MCF 10A (cell line): Measurements from ENCODE around the gene MYO10. TPM values are rescaled to one million over a fixed set of nuclear protein-coding genes. Genes with fewer than 3 reads are reported as not detected.

Experiments used
- BruUV-seq: library from RNA; stranded (reverse); fragments of 400-500 nt; replicated peaks from 2 replicates; lab custom pipeline; 2021; lab: Mats Ljungman, UMichigan
- CTCF ChIA-PET: fragments of 300-600 bp; sonication (Branson Sonifier 250); formaldehyde crosslinking; extraction: SDS; loops from one replicate; lab custom pipeline; 2021; ENCODE audit warnings: antibody characterized with exemption, inconsistent platforms; lab: Yijun Ruan, JAX
- POLR2A ChIA-PET: fragments of 300-600, 350-650 bp; sonication (Branson Sonifier 250); formaldehyde crosslinking; extraction: SDS; loops from one replicate; lab custom pipeline; 2020; ENCODE audit warnings: antibody characterized with exemption, inconsistent platforms; lab: Yijun Ruan, JAX
- DNase-seq: peaks from one replicate; pipeline ENCODE4 v3.0.0-alpha.2; 2018; ENCODE audit not compliant: unreplicated experiment
- H3K27ac Mint-ChIP-seq: one replicate; pipeline ENCODE4 v1.8.0; 2022; ENCODE audit warnings: mild to moderate bottlenecking, low read depth, mixed read lengths; ENCODE audit not compliant: unreplicated experiment
- H3K27me3 Mint-ChIP-seq: one replicate; pipeline ENCODE4 v1.8.0; 2022; ENCODE audit warnings: mixed read lengths; ENCODE audit not compliant: insufficient read depth, unreplicated experiment
- H3K36me3 Mint-ChIP-seq: one replicate; pipeline ENCODE4 v1.8.0; 2022; ENCODE audit warnings: mild to moderate bottlenecking, moderate library complexity, mixed read lengths; ENCODE audit not compliant: insufficient read depth, unreplicated experiment
- H3K4me1 Mint-ChIP-seq: one replicate; pipeline ENCODE4 v1.8.0; 2022; ENCODE audit warnings: mixed read lengths; ENCODE audit not compliant: insufficient read depth, unreplicated experiment
- H3K4me3 Mint-ChIP-seq: one replicate; pipeline ENCODE4 v1.8.0; 2022; ENCODE audit warnings: mild to moderate bottlenecking, moderate library complexity, mixed read lengths; ENCODE audit not compliant: unreplicated experiment
- H3K9me3 Mint-ChIP-seq: one replicate; pipeline ENCODE4 v1.8.0; 2022; ENCODE audit warnings: mixed read lengths; ENCODE audit not compliant: unreplicated experiment
- CTCF ChIP-seq: fragments of 200-600 bp; IDR thresholded peaks from one replicate; pipeline ENCODE4 v1.8.0; 2022; ENCODE audit warnings: antibody characterized with exemption, mild to moderate bottlenecking; ENCODE audit not compliant: unreplicated experiment
- intact Hi-C: fragments of 100-400 bp; cut with micrococcal nuclease; formaldehyde crosslinking; loops from 2 replicates; pipeline ENCODE4 v1.14.1; 2022
- total RNA-seq: library from RNA; stranded (reverse); gene quantifications from 2 replicates; pipeline ENCODE4 v1.2.3, GENCODE V29; 2022

MYO10 gene
- total RNA-seq, 1 experiment from 2014 or later, result 35.7 TPM

GRCh38 chr5:16671208-16671607, 264.9 kb downstream of the MYO10 start:
- Mint-ChIP-seq H3K4me3 (no peak overlapping the region), H3K4me1 (peaks cover 5% of the 10 kb centered on the region), H3K9me3 (no peaks in the 10 kb centered on the region), H3K27ac (no peak overlapping the region), H3K27me3 (no peaks in the 10 kb centered on the region), H3K36me3 (peaks cover 49% of the 10 kb centered on the region)
- TF ChIP-seq CTCF, result no peak
- BruUV-seq, result no TSS peak
- CTCF ChIA-PET, result interaction anchor here (0.6 to 2.3 kb wide), 4 partner anchors 69 to 1633 kb away, joined by 3 to 10 read pairs (median 5); no protein-coding TSS in a partner anchor
- intact Hi-C loops, result no loop called here
- no peak for DNase-seq
- POLR2A ChIA-PET, result no interaction called here

- POLR2A ChIA-PET, result no interaction called here
- DNase-seq, result no peak
- H3K9me3 Mint-ChIP-seq, result no peaks in the 10 kb centered on the region
- CTCF ChIA-PET, result interaction anchor here (0.6 to 5.5 kb wide), 3 partner anchors 178 to 1635 kb away, joined by 4 to 73 read pairs (median 6); no protein-coding TSS in a partner anchor
- peaks cover under 1% of the 10 kb centered on the region for H3K4me1 Mint-ChIP-seq
- no peak for TF ChIP-seq CTCF
- intact Hi-C loops, result no loop called here
- H3K4me3 Mint-ChIP-seq, result no peak overlapping the region
- H3K36me3 Mint-ChIP-seq, result peaks cover 39% of the 10 kb centered on the region
- no peak overlapping the region for H3K27ac Mint-ChIP-seq
- BruUV-seq, result no TSS peak
- H3K27me3 Mint-ChIP-seq, result no peaks in the 10 kb centered on the region
Observed at GRCh38 chr5:16669776-16670175, 266.3 kb downstream of the MYO10 start.

DNA sequence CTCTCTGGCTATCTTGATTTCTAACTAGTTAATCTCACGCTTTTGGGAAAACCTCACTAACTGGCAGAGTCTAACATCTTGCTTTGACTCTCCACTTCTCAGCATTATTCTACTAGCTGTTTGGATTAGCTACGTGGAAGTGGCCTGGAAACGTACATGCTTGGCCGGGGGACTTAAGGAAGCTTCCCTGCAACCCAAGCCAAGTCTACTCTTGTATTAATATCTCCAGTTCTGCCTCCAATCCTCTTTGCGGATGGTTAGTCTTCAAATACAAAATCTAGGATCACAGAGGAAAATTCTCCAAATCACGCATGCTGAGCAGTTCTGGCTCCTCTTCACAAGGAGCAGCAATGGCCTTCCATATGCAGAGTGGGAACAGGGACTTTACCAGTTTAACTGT, 267.5 kb downstream of the MYO10 start:
- ChIA-PET CTCF (interaction anchor here (1.1 to 5.5 kb wide), 5 partner anchors 11 to 186 kb away, joined by 3 to 73 read pairs (median 22); no protein-coding TSS in a partner anchor), POLR2A (no interaction called here)
- DNase-seq, result no peak
- Mint-ChIP-seq H3K36me3 (peaks cover 33% of the 10 kb centered on the region), H3K4me1 (no peaks in the 10 kb centered on the region), H3K27ac (no peak overlapping the region), H3K9me3 (no peaks in the 10 kb centered on the region), H3K4me3 (no peak overlapping the region), H3K27me3 (no peaks in the 10 kb centered on the region)
- no peak for TF ChIP-seq CTCF
- intact Hi-C loops, result no loop called here
- no TSS peak for BruUV-seq

DNA sequence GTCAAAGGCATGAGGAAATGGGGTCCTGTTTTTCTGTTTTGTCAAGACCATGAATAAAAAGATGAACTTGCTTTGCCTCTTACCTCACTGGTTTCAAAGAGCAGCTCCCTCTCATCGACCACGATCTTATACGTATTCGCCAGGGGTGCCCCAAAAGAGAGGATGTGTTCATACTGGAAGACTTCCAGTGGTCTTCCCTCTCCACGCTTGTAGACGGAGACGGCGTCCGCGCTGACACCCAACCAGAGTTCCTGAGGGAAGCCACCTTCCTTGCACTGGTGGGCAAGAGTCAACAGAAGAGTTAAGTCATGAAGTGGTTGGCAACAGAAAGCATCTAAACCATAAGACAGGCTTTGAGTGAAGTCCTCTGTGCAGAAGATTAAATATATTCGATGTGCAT, 267.9 kb downstream of the MYO10 start:
- Mint-ChIP-seq H3K9me3 (no peaks in the 10 kb centered on the region), H3K4me1 (no peaks in the 10 kb centered on the region), H3K27me3 (no peaks in the 10 kb centered on the region), H3K36me3 (peaks cover 29% of the 10 kb centered on the region), H3K4me3 (no peak overlapping the region), H3K27ac (no peak overlapping the region)
- DNase-seq, result no peak
- BruUV-seq, result no TSS peak
- ChIA-PET CTCF (interaction anchor here (0.6 to 5.5 kb wide), 15 partner anchors 7 to 522 kb away, joined by 3 to 73 read pairs (median 10); no protein-coding TSS in a partner anchor), POLR2A (no interaction called here)
- TF ChIP-seq CTCF, result no peak
- intact Hi-C loops, result no loop called here
